OCI-LY7 (cell line): Measurements from ENCODE around the gene OPRL1. TPM values are rescaled to one million over a fixed set of nuclear protein-coding genes. Genes with fewer than 3 reads are reported as not detected.

ENCODE experiments used
- BruUV-seq: library from RNA; stranded (reverse); fragments of 400-500 nt; replicated peaks from 2 replicates; lab custom pipeline; 2021; lab: Mats Ljungman, UMichigan
- CTCF ChIA-PET: fragments of 300-600 bp; sonication (Branson Sonifier 250); formaldehyde crosslinking; loops from one replicate; lab custom pipeline; 2022; ENCODE audit warnings: antibody characterized with exemption; ENCODE audit not compliant: unreplicated experiment; lab: Charles Lee
- POLR2A ChIA-PET: fragments of 300-600 bp; sonication (Branson Sonifier 250); formaldehyde crosslinking; loops from one replicate; lab custom pipeline; 2022; ENCODE audit warnings: antibody characterized with exemption; lab: Charles Lee
- DNase-seq: peaks from one replicate; pipeline ENCODE4 v3.0.0-alpha.2; 2015; ENCODE audit warnings: low spot score
- H2AFZ ChIP-seq: fragments of 200-600 bp; sonication (generic), shearing (Covaris generic); 2 replicates; pipeline ENCODE4 v1.6.1; 2014; ENCODE audit warnings: mild to moderate bottlenecking, antibody characterized with exemption, low read length, moderate library complexity
- H3K27ac ChIP-seq: fragments of 200-600 bp; sonication (generic); 2 replicates; pipeline ENCODE4 v1.5.1; 2014; ENCODE audit warnings: mixed run types, low read depth, mild to moderate bottlenecking, moderate library complexity, low read length, inconsistent platforms; ENCODE audit not compliant: poor library complexity, severe bottlenecking
- H3K36me3 ChIP-seq: fragments of 200-600 bp; sonication (generic); 2 replicates; pipeline ENCODE4 v1.6.1; 2014; ENCODE audit warnings: mild to moderate bottlenecking, antibody characterized with exemption, low read length, moderate library complexity, mixed read lengths; ENCODE audit not compliant: insufficient read depth
- H3K4me1 ChIP-seq: fragments of 200-600 bp; sonication (generic); 2 replicates; pipeline ENCODE4 v1.5.1; 2014; ENCODE audit warnings: mild to moderate bottlenecking, low read length; ENCODE audit not compliant: insufficient read depth, poor library complexity, severe bottlenecking
- H3K4me2 ChIP-seq: fragments of 200-600 bp; sonication (generic); 2 replicates; pipeline ENCODE4 v1.6.1; 2014; ENCODE audit warnings: mild to moderate bottlenecking, low read length
- H3K4me3 ChIP-seq: fragments of 200-600 bp; sonication (generic); 2 replicates; pipeline ENCODE4 v1.5.1; 2014; ENCODE audit warnings: mild to moderate bottlenecking, low read depth, low read length; ENCODE audit not compliant: poor library complexity, severe bottlenecking
- H3K79me2 ChIP-seq: fragments of 200-600 bp; sonication (generic); 2 replicates; pipeline ENCODE4 v1.6.1; 2016; ENCODE audit warnings: low read depth, mild to moderate bottlenecking, low read length, moderate library complexity, mixed read lengths; ENCODE audit not compliant: insufficient read depth
- H3K9me2 ChIP-seq: fragments of 200-600 bp; sonication (generic); 2 replicates; pipeline ENCODE4 v1.6.1; 2016; ENCODE audit warnings: mild to moderate bottlenecking, low read length, mixed read lengths; ENCODE audit not compliant: insufficient read depth
- H3K9me3 ChIP-seq: fragments of 200-600 bp; sonication (generic); 2 replicates; pipeline ENCODE4 v1.6.1; 2014; ENCODE audit warnings: mild to moderate bottlenecking, mixed run types, low read length, mixed read lengths
- H4K20me1 ChIP-seq: fragments of 200-600 bp; sonication (generic); 2 replicates; pipeline ENCODE4 v1.6.1; 2014; ENCODE audit warnings: mild to moderate bottlenecking, antibody characterized with exemption, low read length, moderate library complexity, mixed read lengths; ENCODE audit not compliant: insufficient read depth
- CTCF ChIP-seq: fragments of 200-600 bp; sonication (generic); conservative IDR thresholded peaks from 2 replicates; pipeline ENCODE4 v1.5.1; 2014; ENCODE audit warnings: mild to moderate bottlenecking, antibody characterized with exemption, low read length, moderate library complexity, mixed read lengths
- EZH2phosphoT487 ChIP-seq: fragments of 200-600 bp; sonication (generic); IDR thresholded peaks from 2 replicates; pipeline ENCODE4 v1.6.1; 2018; ENCODE audit warnings: low read depth, borderline replicate concordance, mild to moderate bottlenecking, mixed run types, antibody characterized with exemption, low read length, moderate library complexity, mixed read lengths
- intact Hi-C: fragments of 100-400 bp; cut with micrococcal nuclease; formaldehyde crosslinking; loops from one replicate; pipeline ENCODE4 v1.10.0; 2022; ENCODE audit not compliant: unreplicated experiment
- total RNA-seq, 2 experiments: library from RNA; depleted of rRNA in 1 of 2; stranded (reverse); fragments of >200 nt in 1 of 2; shearing (Covaris generic) in 1 of 2; gene quantifications; 2 replicates each; pipeline ENCODE4 v1.2.3, GENCODE V29; 2014 to 2022

The OPRL1 gene
- total RNA-seq, 2 experiments from 2014 or later, result 6.4 to 7.6 TPM

DNA sequence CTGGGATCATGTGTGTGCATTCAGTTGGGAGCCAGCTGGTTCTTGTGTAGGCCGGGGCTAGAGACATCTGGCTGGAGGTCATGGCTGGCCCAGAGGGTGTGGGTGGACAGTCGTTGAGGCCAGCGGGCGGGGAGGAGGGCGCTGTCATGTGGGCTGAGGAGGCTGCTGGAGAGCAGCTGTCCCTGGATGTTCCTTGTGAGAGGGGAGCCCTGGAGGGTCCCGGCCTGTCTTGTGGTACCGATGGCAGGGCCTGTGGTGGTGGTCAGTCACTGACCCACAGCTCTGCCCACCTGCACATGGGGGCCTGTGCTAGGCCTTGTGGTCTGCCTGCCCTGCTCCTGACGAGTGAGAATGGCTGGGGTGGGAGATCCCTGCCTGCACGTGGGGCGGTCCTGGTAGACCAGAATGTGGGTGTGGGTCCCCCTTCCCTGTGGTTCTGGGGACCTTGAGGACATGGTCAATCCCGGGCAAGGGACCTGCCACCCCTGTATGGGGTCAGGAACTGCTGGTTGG is 45.8 kb upstream of the OPRL1 start:
- Histone ChIP-seq H3K4me1 (peaks cover 27% of the 10 kb centered on the region), H3K4me2 (no peak overlapping the region), H3K9me2 (no peaks in the 10 kb centered on the region), H3K9me3 (no peaks in the 10 kb centered on the region), H2AFZ (no peak overlapping the region), H3K36me3 (peaks cover 49% of the 10 kb centered on the region), H3K4me3 (no peak overlapping the region), H3K79me2 (no peaks in the 10 kb centered on the region), H3K27ac (no peak overlapping the region), H4K20me1 (no peaks in the 10 kb centered on the region)
- CTCF ChIA-PET, result no interaction called here
- TF ChIP-seq EZH2phosphoT487, result no peak
- no peak for TF ChIP-seq CTCF
- DNase-seq, result no peak
- intact Hi-C loops, result no loop called here
- POLR2A ChIA-PET, result no interaction called here
- BruUV-seq, result no TSS peak

GRCh38 chr20:64035066-64035932 is 44.6 kb upstream of the OPRL1 start:
- Histone ChIP-seq H3K4me2 (no peak overlapping the region), H3K79me2 (no peaks in the 10 kb centered on the region), H4K20me1 (no peaks in the 10 kb centered on the region), H3K4me3 (no peak overlapping the region), H3K27ac (no peak overlapping the region), H3K36me3 (peaks cover 36% of the 10 kb centered on the region), H2AFZ (no peak overlapping the region), H3K9me3 (no peaks in the 10 kb centered on the region), H3K9me2 (no peaks in the 10 kb centered on the region), H3K4me1 (peaks cover 31% of the 10 kb centered on the region)
- TF ChIP-seq CTCF, result no peak
- TF ChIP-seq EZH2phosphoT487, result no peak
- ChIA-PET POLR2A (no interaction called here), CTCF (no interaction called here)
- DNase-seq, result no peak
- intact Hi-C loops, result no loop called here
- BruUV-seq, result no TSS peak

DNA sequence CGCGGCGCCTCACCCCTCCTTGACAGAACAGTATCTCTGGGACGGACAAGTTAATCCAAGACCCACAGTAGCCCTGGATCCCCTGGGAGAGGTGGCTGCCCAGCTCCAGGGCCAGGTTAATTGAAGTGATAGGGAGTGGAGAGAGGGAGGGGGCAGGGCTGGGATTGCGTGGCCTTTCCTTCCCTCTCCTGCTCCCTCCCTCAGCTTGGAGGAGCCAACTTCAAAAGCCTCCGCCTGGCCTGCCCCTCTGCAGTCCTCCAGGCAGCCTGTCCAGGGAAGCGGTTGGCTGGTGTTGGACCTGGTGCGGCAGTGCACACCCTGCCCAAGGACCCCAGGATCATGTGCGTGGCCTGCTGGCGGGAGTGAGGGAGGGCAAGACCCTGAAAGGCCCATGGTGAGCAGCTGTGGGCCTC is 43.9 kb upstream of the OPRL1 start, which contains the start of gene C20orf204:
TSS of gene C20orf204 (plus strand) at position 250 of the 413 bp plus-strand sequence. CDS start at position 392, 142 bp downstream.
- Histone ChIP-seq H4K20me1 (no peaks in the 10 kb centered on the region), H3K4me2 (no peak within 1 kb of the TSS), H3K36me3 (peaks cover 30% of the 10 kb centered on the region; the same call in 1 of the 2 replicates), H3K27ac (no peak within 1 kb of the TSS), H3K79me2 (no peaks in the 10 kb centered on the region), H3K9me2 (no peaks in the 10 kb centered on the region), H3K9me3 (no peaks in the 10 kb centered on the region), H3K4me1 (peaks cover 31% of the 10 kb centered on the region), H2AFZ (no peak within 1 kb of the TSS), H3K4me3 (no peak within 1 kb of the TSS)
- CTCF ChIA-PET, result no interaction called here
- no TSS peak for BruUV-seq
- POLR2A ChIA-PET, result no interaction called here
- intact Hi-C loops, result no loop called here
- TF ChIP-seq EZH2phosphoT487, result no peak
- no peak for DNase-seq
